CD8-positive, alpha-beta memory T cell (primary cell): ENCODE measurements around the gene POC5. TPM values are rescaled to one million over a fixed set of nuclear protein-coding genes. Genes with fewer than 3 reads are reported as not detected.

ENCODE experiments used
- CTCF ChIA-PET: fragments of 350-600 bp; sonication (Branson Sonifier 250); formaldehyde crosslinking; loops from one replicate; lab custom pipeline; 2021; ENCODE audit warnings: antibody characterized with exemption; lab: Charles Lee
- POLR2A ChIA-PET: fragments of 350-600 bp; sonication (Branson Sonifier 250); formaldehyde crosslinking; loops from one replicate; lab custom pipeline; 2021; ENCODE audit warnings: antibody characterized with exemption; lab: Charles Lee
- DNase-seq, 5 donors: peaks; one replicate each; pipeline versions ENCODE4 v3.0.0 to v3.0.0-alpha.2; 2020 to 2022; ENCODE audit warnings: mixed read lengths in 1 of 5
- H3K27ac ChIP-seq: one replicate; pipeline ENCODE4 v1.7.0; 2013; ENCODE audit warnings: low read depth, mild to moderate bottlenecking, low read length, moderate library complexity
- H3K27me3 ChIP-seq: 2 replicates; pipeline ENCODE4 v1.7.0; 2013; ENCODE audit warnings: low read length, mild to moderate bottlenecking; ENCODE audit not compliant: insufficient read depth, poor library complexity, severe bottlenecking
- H3K36me3 ChIP-seq: 2 replicates; pipeline ENCODE4 v1.7.0; 2013; ENCODE audit warnings: mild to moderate bottlenecking, low read length, moderate library complexity; ENCODE audit not compliant: insufficient read depth
- H3K4me1 ChIP-seq: 2 replicates; pipeline ENCODE4 v1.7.0; 2013; ENCODE audit warnings: mild to moderate bottlenecking, low read length, moderate library complexity; ENCODE audit not compliant: insufficient read depth
- H3K4me3 ChIP-seq: 2 replicates; pipeline ENCODE4 v1.7.0; 2013; ENCODE audit warnings: mild to moderate bottlenecking, low read length
- H3K9me3 ChIP-seq: 2 replicates; pipeline ENCODE4 v1.7.0; 2013; ENCODE audit warnings: mild to moderate bottlenecking, low read length
- H3K27ac Mint-ChIP-seq, 8 donors: one replicate each; pipeline ENCODE4 v1.8.0; 2020 to 2021; ENCODE audit warnings: mixed read lengths in 8 of 8, mild to moderate bottlenecking in 6 of 8, inconsistent platforms in 3 of 8, moderate library complexity in 3 of 8
- H3K27me3 Mint-ChIP-seq, 2 donors: one replicate each; pipeline ENCODE4 v1.8.0; 2020 to 2021; ENCODE audit warnings: mixed read lengths in 2 of 2, mild to moderate bottlenecking in 1 of 2, moderate library complexity in 1 of 2
- H3K36me3 Mint-ChIP-seq, 3 donors: one replicate each; pipeline ENCODE4 v1.8.0; 2020 to 2021; ENCODE audit warnings: mixed read lengths in 3 of 3, inconsistent platforms in 1 of 3, mild to moderate bottlenecking in 1 of 3
- H3K4me1 Mint-ChIP-seq, 3 donors: one replicate each; pipeline ENCODE4 v1.8.0; 2020 to 2021; ENCODE audit warnings: mixed read lengths in 3 of 3, inconsistent platforms in 1 of 3, mild to moderate bottlenecking in 1 of 3
- H3K4me3 Mint-ChIP-seq, 7 donors: one replicate each; pipeline ENCODE4 v1.8.0; 2020 to 2021; ENCODE audit warnings: mixed read lengths in 7 of 7, mild to moderate bottlenecking in 6 of 7, moderate library complexity in 4 of 7, inconsistent platforms in 2 of 7
- H3K9me3 Mint-ChIP-seq, 5 donors: one replicate each; pipeline ENCODE4 v1.8.0; 2020 to 2022; ENCODE audit warnings: mixed read lengths in 5 of 5, mild to moderate bottlenecking in 3 of 5, moderate library complexity in 2 of 5, inconsistent platforms in 1 of 5
- polyA plus RNA-seq: library from polyadenylated mRNA; unstranded; fragments of 300-500 nt; fragmentation: Illumina TruSeq; gene quantifications from one replicate; pipeline ENCODE4 v1.2.3, GENCODE V29; 2021
- total RNA-seq, 2 experiments: library from RNA; stranded (reverse); gene quantifications; one replicate each; pipeline ENCODE4 v1.2.3, GENCODE V29; 2021

The POC5 gene
- total and polyA plus RNA-seq, 3 experiments from 2014 or later = 15.2 to 16.9 (median 15.4) TPM

DNA sequence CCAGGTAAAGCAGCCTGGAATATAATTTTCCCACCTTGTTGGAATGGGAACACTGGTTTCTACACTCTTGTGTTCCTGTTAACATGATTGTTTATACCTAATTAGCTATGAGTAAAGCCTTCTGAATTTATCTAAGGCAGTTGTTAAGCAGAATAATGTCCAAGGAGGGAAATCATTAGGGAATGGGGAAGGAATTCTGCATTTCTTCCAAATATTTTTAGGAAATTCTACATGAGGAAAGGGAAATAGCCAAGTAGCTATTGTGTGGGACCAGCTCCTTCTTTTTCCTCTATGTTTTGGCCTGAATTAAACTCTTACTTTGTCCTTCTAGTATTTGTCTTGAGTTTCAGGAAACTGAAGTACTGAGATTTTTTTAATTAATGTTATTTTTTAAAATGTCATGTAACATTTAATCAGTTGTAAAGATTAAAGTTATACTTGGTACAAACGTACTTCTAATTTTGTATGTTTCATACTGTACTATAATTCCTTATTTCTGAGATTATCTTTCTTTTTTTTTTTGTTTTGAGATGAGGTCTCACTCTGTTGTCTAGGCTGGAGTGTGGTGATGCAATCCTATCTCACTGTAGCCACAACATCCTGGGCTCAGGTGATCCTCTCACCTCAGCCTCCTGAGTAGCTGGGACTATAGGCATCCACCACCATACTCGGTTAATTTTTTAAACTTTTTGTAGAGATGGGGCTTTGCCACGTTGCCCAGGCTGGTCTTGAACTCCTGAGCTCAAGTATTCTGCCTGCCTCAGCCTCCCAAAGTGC lies 77.5 kb downstream of the POC5 start:
- no peak overlapping the region for H3K27ac Mint-ChIP-seq
- POLR2A ChIA-PET = no interaction called here

GRCh38 chr5:75637949-75638348 lies 79.3 kb downstream of the POC5 start:
- DNase-seq = no peak
- Histone ChIP-seq H3K36me3 (no peaks in the 10 kb centered on the region), H3K4me1 (no peaks in the 10 kb centered on the region), H3K4me3 (no peak overlapping the region), H3K27me3 (no peaks in the 10 kb centered on the region), H3K27ac (no peak overlapping the region), H3K9me3 (no peaks in the 10 kb centered on the region)
- peaks cover 0 to 12% (median 0%) of the 10 kb centered on the region in 3 donors for H3K36me3 Mint-ChIP-seq
- peaks cover 0 to 7% of the 10 kb centered on the region in 2 donors for H3K27me3 Mint-ChIP-seq
- no peak overlapping the region for H3K27ac Mint-ChIP-seq
- no peak overlapping the region for H3K4me3 Mint-ChIP-seq
- H3K9me3 Mint-ChIP-seq = peaks cover 0 to 4% (median 0%) of the 10 kb centered on the region in 5 donors
- POLR2A ChIA-PET = no interaction called here
- H3K4me1 Mint-ChIP-seq = no peaks in the 10 kb centered on the region
- CTCF ChIA-PET = no interaction called here

More for the DNA sequence above, 77.5 kb downstream of the POC5 start:
- no peak overlapping the region for H3K27ac ChIP-seq
- Mint-ChIP-seq H3K36me3 (peaks cover 0 to 3% (median 0%) of the 10 kb centered on the region in 3 donors), H3K4me3 (no peak overlapping the region), H3K4me1 (no peaks in the 10 kb centered on the region), H3K27me3 (peaks cover 0 to 7% of the 10 kb centered on the region in 2 donors), H3K9me3 (peaks cover 0 to 4% (median 0%) of the 10 kb centered on the region in 5 donors)
- no peaks in the 10 kb centered on the region for H3K36me3 ChIP-seq
- no peaks in the 10 kb centered on the region for H3K27me3 ChIP-seq
- H3K4me1 ChIP-seq = no peaks in the 10 kb centered on the region
- CTCF ChIA-PET = no interaction called here
- no peak for DNase-seq
- H3K4me3 ChIP-seq = no peak overlapping the region
- no peaks in the 10 kb centered on the region for H3K9me3 ChIP-seq

- H3K4me3 Mint-ChIP-seq = no peak overlapping the region
- H3K36me3 ChIP-seq = no peaks in the 10 kb centered on the region
- ChIA-PET CTCF (no interaction called here), POLR2A (interaction anchor here (0.7 kb wide), 1 partner anchor 108 kb away, joined by 3 read pairs; no protein-coding TSS in a partner anchor)
- no peaks in the 10 kb centered on the region for H3K27me3 ChIP-seq
- peaks cover 0 to 7% of the 10 kb centered on the region in 2 donors for H3K27me3 Mint-ChIP-seq
- no peaks in the 10 kb centered on the region for H3K4me1 ChIP-seq
- no peaks in the 10 kb centered on the region for H3K9me3 Mint-ChIP-seq
- H3K36me3 Mint-ChIP-seq = peaks cover 0 to 12% (median 4%) of the 10 kb centered on the region in 3 donors
- no peak overlapping the region for H3K27ac Mint-ChIP-seq
- H3K4me3 ChIP-seq = no peak overlapping the region
- no peaks in the 10 kb centered on the region for H3K4me1 Mint-ChIP-seq
- no peaks in the 10 kb centered on the region for H3K9me3 ChIP-seq
- DNase-seq = no peak
- H3K27ac ChIP-seq = no peak overlapping the region
These were observed 84.9 kb downstream of the POC5 start for GRCh38 chr5:75632321-75632720.

DNA sequence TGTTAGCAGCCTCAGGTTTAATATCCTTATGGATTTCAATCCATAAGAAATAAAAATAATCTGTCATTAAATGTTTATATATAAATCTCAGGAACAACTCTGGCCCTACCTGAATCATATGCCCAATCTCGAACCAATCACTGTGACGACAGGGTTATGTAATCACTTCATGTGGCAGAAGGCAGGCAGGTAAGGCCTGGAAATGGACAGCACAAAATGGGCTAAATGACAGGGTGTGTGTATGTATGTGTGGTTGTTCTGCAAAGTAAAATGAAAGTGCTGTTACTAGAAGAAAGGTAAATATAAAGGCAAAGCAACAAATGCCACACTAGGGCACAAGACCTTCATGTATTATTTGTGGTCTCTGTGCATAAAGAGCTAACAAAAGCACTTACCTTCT lies 86.4 kb downstream of the POC5 start:
- Mint-ChIP-seq H3K36me3 (peaks cover 0 to 12% (median 4%) of the 10 kb centered on the region in 3 donors), H3K4me1 (no peaks in the 10 kb centered on the region), H3K27ac (no peak overlapping the region), H3K4me3 (no peak overlapping the region), H3K27me3 (no peaks in the 10 kb centered on the region), H3K9me3 (no peaks in the 10 kb centered on the region)
- no peak overlapping the region for H3K4me3 ChIP-seq
- no peaks in the 10 kb centered on the region for H3K36me3 ChIP-seq
- no peak overlapping the region for H3K27ac ChIP-seq
- DNase-seq = no peak
- no peaks in the 10 kb centered on the region for H3K27me3 ChIP-seq
- no peaks in the 10 kb centered on the region for H3K9me3 ChIP-seq
- H3K4me1 ChIP-seq = no peaks in the 10 kb centered on the region
- POLR2A ChIA-PET = no interaction called here
- CTCF ChIA-PET = interaction anchor here (0.6 kb wide), 1 partner anchor 705 kb away, joined by 3 read pairs; no protein-coding TSS in a partner anchor

GRCh38 chr5:75627801-75628200 lies 89.4 kb downstream of the POC5 start:
- ChIA-PET CTCF (no interaction called here), POLR2A (no interaction called here)
- no peaks in the 10 kb centered on the region for H3K4me1 ChIP-seq
- no peaks in the 10 kb centered on the region for H3K9me3 Mint-ChIP-seq
- peaks cover 0 to 3% (median 0%) of the 10 kb centered on the region in 3 donors for H3K36me3 Mint-ChIP-seq
- H3K36me3 ChIP-seq = no peaks in the 10 kb centered on the region
- no peaks in the 10 kb centered on the region for H3K27me3 ChIP-seq
- no peak overlapping the region for H3K4me3 Mint-ChIP-seq
- H3K4me3 ChIP-seq = no peak overlapping the region
- peak overlapping the region in 2 of 8 donors; percentile 2 to 63 for H3K27ac Mint-ChIP-seq
- no peaks in the 10 kb centered on the region for H3K9me3 ChIP-seq
- no peaks in the 10 kb centered on the region for H3K27me3 Mint-ChIP-seq
- H3K27ac ChIP-seq = no peak overlapping the region
- no peaks in the 10 kb centered on the region for H3K4me1 Mint-ChIP-seq
- DNase-seq = no peak

GRCh38 chr5:75626959-75627358 lies 90.3 kb downstream of the POC5 start:
- POLR2A ChIA-PET = no interaction called here

More at GRCh38 chr5:75626959-75627358, 90.3 kb downstream of the POC5 start:
- Histone ChIP-seq H3K4me1 (no peaks in the 10 kb centered on the region), H3K36me3 (no peaks in the 10 kb centered on the region), H3K27me3 (no peaks in the 10 kb centered on the region), H3K4me3 (no peak overlapping the region), H3K27ac (no peak overlapping the region), H3K9me3 (no peaks in the 10 kb centered on the region)
- CTCF ChIA-PET = no interaction called here
- no peaks in the 10 kb centered on the region for H3K27me3 Mint-ChIP-seq
- no peak overlapping the region for H3K27ac Mint-ChIP-seq
- H3K36me3 Mint-ChIP-seq = no peaks in the 10 kb centered on the region
- no peak for DNase-seq
- no peaks in the 10 kb centered on the region for H3K9me3 Mint-ChIP-seq
- no peaks in the 10 kb centered on the region for H3K4me1 Mint-ChIP-seq
- H3K4me3 Mint-ChIP-seq = no peak overlapping the region

Other genes starting within 250 kb of the POC5 start
- 10 to 100 TPM; 35.0 to 35.4 TPM for gene CERT1, start 205.8 kb downstream of the POC5 start, total RNA-seq
- gene CERT1, start 205.8 kb downstream of the POC5 start, polyA plus RNA-seq = 18.5 TPM
- gene POLK, start 205.5 kb downstream of the POC5 start, total RNA-seq = 10 to 100 TPM; 35.9 to 36.9 TPM
- 19.4 TPM for gene POLK, start 205.5 kb downstream of the POC5 start, polyA plus RNA-seq
- gene ANKDD1B, start 106.0 kb downstream of the POC5 start, total RNA-seq = under 1 TPM in 1 of 2 experiments, not detected in 1; 0.44 TPM
- gene ANKDD1B, start 106.0 kb downstream of the POC5 start, polyA plus RNA-seq = 0.12 TPM